Endodermal cell (in vitro differentiated cells): ENCODE data around the gene ASCC1. TPM values are rescaled to one million over a fixed set of nuclear protein-coding genes. Genes with fewer than 3 reads are reported as not detected.
A peak's percentile ranks its signal among the peaks of the same experiment; 100 is the strongest.
"Not testable (repeated sequence)": the region's sequence is repeated elsewhere in the genome, so short reads cannot be mapped to it uniquely, and the experiment has no call there.

Experiments
- DNase-seq: peaks from one replicate; pipeline ENCODE4 v3.0.0-alpha.2; 2017
- H3K27ac ChIP-seq: 2 replicates; pipeline ENCODE4 v1.5.1; 2013; ENCODE audit warnings: mild to moderate bottlenecking, low read depth, low read length, moderate library complexity
- H3K27me3 ChIP-seq: 2 replicates; pipeline ENCODE4 v1.6.1; 2013; ENCODE audit warnings: mild to moderate bottlenecking, low read length, moderate library complexity; ENCODE audit not compliant: insufficient read depth, control insufficient read depth, poor library complexity, severe bottlenecking
- H3K36me3 ChIP-seq: 2 replicates; pipeline ENCODE4 v1.7.0; 2013; ENCODE audit warnings: mild to moderate bottlenecking, low read length, moderate library complexity; ENCODE audit not compliant: control insufficient read depth, insufficient read depth
- H3K4me1 ChIP-seq: one replicate; pipeline ENCODE4 v1.7.0; 2013; ENCODE audit warnings: low read length; ENCODE audit not compliant: control insufficient read depth, insufficient read depth
- H3K4me3 ChIP-seq: 2 replicates; pipeline ENCODE4 v1.5.1; 2013; ENCODE audit warnings: mild to moderate bottlenecking, low read length, moderate library complexity
- H3K9ac ChIP-seq: 2 replicates; pipeline ENCODE4 v1.6.1; 2013; ENCODE audit warnings: mild to moderate bottlenecking, low read length, moderate library complexity; ENCODE audit not compliant: poor library complexity, severe bottlenecking; ENCODE audit errors: extremely low read depth
- H3K9me3 ChIP-seq: 2 replicates; pipeline ENCODE4 v1.6.1; 2013; ENCODE audit warnings: mild to moderate bottlenecking, low read length, moderate library complexity; ENCODE audit not compliant: control insufficient read depth
- H3K27ac Mint-ChIP-seq: 2 replicates; pipeline ENCODE4 v1.8.0; 2020; ENCODE audit warnings: mixed read lengths
- H3K27me3 Mint-ChIP-seq: 2 replicates; pipeline ENCODE4 v1.8.0; 2021; ENCODE audit warnings: mild to moderate bottlenecking, mixed read lengths; ENCODE audit not compliant: insufficient read depth
- H3K36me3 Mint-ChIP-seq: 2 replicates; pipeline ENCODE4 v1.8.0; 2020; ENCODE audit warnings: low read depth, mixed read lengths
- H3K4me1 Mint-ChIP-seq: 2 replicates; pipeline ENCODE4 v1.8.0; 2020; ENCODE audit warnings: mixed read lengths
- H3K4me3 Mint-ChIP-seq: 2 replicates; pipeline ENCODE4 v1.8.0; 2020; ENCODE audit warnings: mild to moderate bottlenecking, moderate library complexity, mixed read lengths
- H3K9me3 Mint-ChIP-seq: 2 replicates; pipeline ENCODE4 v1.8.0; 2020; ENCODE audit warnings: mild to moderate bottlenecking, mixed read lengths
- WGBS, 2 experiments: methylation state at CpG; one replicate each; pipeline versions ENCODE4 v1.1.5 to v1.1.7; 2013; ENCODE audit warnings: missing lambda C conversion rate in 2 of 2, mixed read lengths in 1 of 2; ENCODE audit not compliant: insufficient coverage in 1 of 2, insufficient read length in 1 of 2; 5-methylcytosine and 5-hydroxymethylcytosine counted together
- total RNA-seq, 2 donors: library from RNA; stranded (reverse); fragmentation: NEBNext Ultra II Directional in 1 of 2; extraction: Animal tissue kit (Norgen Biotek cat#: 25700) in 1 of 2; gene quantifications; 2 replicates in 1 of 2; 3 replicates in 1 of 2; pipeline ENCODE4 v1.2.1, GENCODE V29; 2021
- TF ChIP-seq, protein P1 (sequence below): fragments of 200-600 bp; sonication (generic); conservative IDR thresholded peaks from 2 replicates; pipeline ENCODE4 v1.5.0; 2021; ENCODE audit warnings: antibody characterized with exemption, mild to moderate bottlenecking

Gene ASCC1
- total RNA-seq, 2 donors from 2014 or later, result 29.2 to 34.0 TPM

DNA sequence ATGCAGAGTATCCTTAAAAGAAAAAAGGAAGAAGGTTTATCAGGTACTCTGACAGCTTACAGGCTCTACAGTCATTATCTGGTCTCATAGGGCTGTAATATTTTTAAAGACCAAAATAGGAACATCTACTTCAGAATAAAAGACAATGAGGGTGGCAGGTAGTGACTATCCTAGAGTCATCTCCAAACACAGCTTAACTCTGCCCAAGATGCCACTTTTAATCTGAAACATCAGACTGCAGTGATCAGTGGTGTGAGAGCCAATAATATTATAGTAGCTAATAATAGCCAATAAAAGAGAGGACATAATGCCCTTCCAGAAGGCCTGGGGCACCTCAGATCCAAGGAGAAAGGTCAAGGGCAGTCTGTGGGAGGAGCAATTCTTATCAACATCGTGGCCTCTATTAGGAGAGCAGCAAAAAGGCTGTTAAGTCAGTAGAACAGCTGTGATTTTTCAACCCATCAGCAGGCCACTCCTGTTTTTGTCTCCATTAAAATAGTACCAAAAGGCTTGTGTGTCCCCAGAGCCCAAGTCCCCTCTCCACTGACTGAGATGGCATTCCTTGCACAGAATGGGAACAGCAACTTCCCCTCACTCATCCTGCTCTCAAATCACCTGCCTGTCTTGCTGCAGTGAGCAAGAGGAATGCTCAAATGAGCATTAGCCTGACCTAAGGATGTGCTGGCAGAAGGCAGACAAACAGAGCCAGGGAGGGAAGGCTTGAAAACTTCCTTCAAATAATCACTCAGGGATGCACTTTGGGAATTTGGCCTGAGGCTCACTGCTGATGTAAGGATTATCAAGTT lies 107.0 kb downstream of the ASCC1 start:
- no peak overlapping the region for H3K4me3 Mint-ChIP-seq
- no peak overlapping the region for H3K27ac ChIP-seq
- no peak for DNase-seq
- H3K27me3 ChIP-seq, result no peaks in the 10 kb centered on the region
- H3K27ac Mint-ChIP-seq, result no peak overlapping the region
- no peak overlapping the region for H3K4me3 ChIP-seq
- H3K4me1 ChIP-seq, result peaks cover 3% of the 10 kb centered on the region
- peaks cover 10% of the 10 kb centered on the region for H3K4me1 Mint-ChIP-seq
- TF ChIP-seq, protein P1, sequence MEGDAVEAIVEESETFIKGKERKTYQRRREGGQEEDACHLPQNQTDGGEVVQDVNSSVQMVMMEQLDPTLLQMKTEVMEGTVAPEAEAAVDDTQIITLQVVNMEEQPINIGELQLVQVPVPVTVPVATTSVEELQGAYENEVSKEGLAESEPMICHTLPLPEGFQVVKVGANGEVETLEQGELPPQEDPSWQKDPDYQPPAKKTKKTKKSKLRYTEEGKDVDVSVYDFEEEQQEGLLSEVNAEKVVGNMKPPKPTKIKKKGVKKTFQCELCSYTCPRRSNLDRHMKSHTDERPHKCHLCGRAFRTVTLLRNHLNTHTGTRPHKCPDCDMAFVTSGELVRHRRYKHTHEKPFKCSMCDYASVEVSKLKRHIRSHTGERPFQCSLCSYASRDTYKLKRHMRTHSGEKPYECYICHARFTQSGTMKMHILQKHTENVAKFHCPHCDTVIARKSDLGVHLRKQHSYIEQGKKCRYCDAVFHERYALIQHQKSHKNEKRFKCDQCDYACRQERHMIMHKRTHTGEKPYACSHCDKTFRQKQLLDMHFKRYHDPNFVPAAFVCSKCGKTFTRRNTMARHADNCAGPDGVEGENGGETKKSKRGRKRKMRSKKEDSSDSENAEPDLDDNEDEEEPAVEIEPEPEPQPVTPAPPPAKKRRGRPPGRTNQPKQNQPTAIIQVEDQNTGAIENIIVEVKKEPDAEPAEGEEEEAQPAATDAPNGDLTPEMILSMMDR, result no peak
- no peaks in the 10 kb centered on the region for H3K9me3 ChIP-seq
- no peaks in the 10 kb centered on the region for H3K27me3 Mint-ChIP-seq
- no peaks in the 10 kb centered on the region for H3K36me3 ChIP-seq
- no peaks in the 10 kb centered on the region for H3K9me3 Mint-ChIP-seq
- 69% methylated on average over 1 of the region's 1 CpG; no CpG with 5 or more reads in 1 of the 2 experiments for WGBS, 2 experiments
- peaks cover 7% of the 10 kb centered on the region for H3K36me3 Mint-ChIP-seq
- no peak overlapping the region for H3K9ac ChIP-seq

DNA sequence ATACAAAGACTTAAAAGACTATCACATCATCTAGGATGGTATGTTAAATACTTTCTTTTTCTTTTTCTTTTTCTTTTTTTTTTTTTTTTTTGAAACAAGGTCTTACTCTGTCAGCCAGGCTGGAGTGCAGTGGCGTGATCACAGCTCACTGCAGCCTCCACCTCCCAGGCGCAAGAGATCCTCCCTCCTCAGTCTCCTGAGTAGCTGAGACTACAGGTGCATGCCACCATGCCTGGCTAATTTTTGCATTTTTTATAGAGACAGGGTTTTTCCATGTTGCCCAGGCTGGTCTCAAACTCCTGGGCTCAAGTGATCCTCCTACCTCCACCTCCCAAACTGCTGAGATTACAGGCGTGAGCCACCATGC lies 108.1 kb downstream of the ASCC1 start:
- not testable (repeated sequence) for H3K4me3 ChIP-seq, H3K36me3 ChIP-seq, H3K4me1 ChIP-seq, DNase-seq, H3K27me3 ChIP-seq, H3K9me3 ChIP-seq, H3K9me3 Mint-ChIP-seq, H3K27ac ChIP-seq, H3K9ac ChIP-seq, H3K4me1 Mint-ChIP-seq, H3K4me3 Mint-ChIP-seq, H3K27me3 Mint-ChIP-seq
- peaks cover 12% of the 10 kb centered on the region for H3K36me3 Mint-ChIP-seq
- 96 to 100% methylated on average over 2 to 3 of the region's 3 CpGs for WGBS, 2 experiments
- H3K27ac Mint-ChIP-seq, result peak overlapping the region; percentile 76

- H3K9me3 Mint-ChIP-seq, result no peaks in the 10 kb centered on the region
- H3K27ac Mint-ChIP-seq, result peak overlapping the region; percentile 76
- no peak overlapping the region for H3K4me3 Mint-ChIP-seq
Measured at GRCh38 chr10:72107325-72108003, 108.6 kb downstream of the ASCC1 start.

More at GRCh38 chr10:72107325-72108003, 108.6 kb downstream of the ASCC1 start:
- peaks cover under 1% of the 10 kb centered on the region for H3K36me3 ChIP-seq
- H3K9me3 ChIP-seq, result no peaks in the 10 kb centered on the region
- Mint-ChIP-seq H3K36me3 (peaks cover 13% of the 10 kb centered on the region), H3K4me1 (peaks cover 10% of the 10 kb centered on the region), H3K27me3 (no peaks in the 10 kb centered on the region)
- DNase-seq, result no peak
- TF ChIP-seq, protein P1, result no peak
- no peak overlapping the region for H3K9ac ChIP-seq
- peaks cover 3% of the 10 kb centered on the region for H3K4me1 ChIP-seq
- no peak overlapping the region for H3K4me3 ChIP-seq
- no peaks in the 10 kb centered on the region for H3K27me3 ChIP-seq
- H3K27ac ChIP-seq, result no peak overlapping the region
- WGBS, 2 experiments, result 78 to 80% methylated on average over 2 to 3 of the region's 3 CpGs
